ENCODE data around the gene SUGCT. TPM values are rescaled to one million over a fixed set of nuclear protein-coding genes. Genes with fewer than 3 reads are reported as not detected.

Gene SUGCT
- total RNA-seq, 1 experiment from 2014 or later: 5.4 TPM

GRCh38 chr7:40219917-40220316 is 85.1 kb downstream of the SUGCT start:
- no peak overlapping the region for H3K18ac ChIP-seq (ENCODE audit: insufficient read length, low read depth, low read length)
- H3K79me2 ChIP-seq (ENCODE audit: insufficient read depth, low read length): no peaks in the 10 kb centered on the region
- H3K23me2 ChIP-seq (ENCODE audit: insufficient read length, low read depth, low read length, poor library complexity, severe bottlenecking): no peaks in the 10 kb centered on the region
- Mint-ChIP-seq H3K27ac (no peak overlapping the region; a peak in 1 of 7 replicates), H3K36me3 (ENCODE audit: insufficient read depth in 1 of 3, low read depth in 3 of 3) (peaks cover 11 to 21% (median 13%) of the 10 kb centered on the region in 3 experiments), H3K27me3 (ENCODE audit: low read depth) (no peaks in the 10 kb centered on the region), H3K4me3 (no peak overlapping the region), H3K4me1 (no peaks in the 10 kb centered on the region), H3K9me3 (peaks cover 0 to 2% of the 10 kb centered on the region in 2 experiments; a peak in 2 of 5 replicates)
- H2AFZ ChIP-seq (ENCODE audit: low read length): no peak overlapping the region
- H3K27me3 ChIP-seq (ENCODE audit: insufficient read depth, low read length): no peaks in the 10 kb centered on the region
- no peak overlapping the region for H2BK12ac ChIP-seq (ENCODE audit: insufficient read length, low read depth, low read length)
- no peak overlapping the region for H3K4me2 ChIP-seq (ENCODE audit: insufficient read depth, insufficient read length, low read length)
- no peak for TF ChIP-seq CTCF (conservative IDR thresholded peaks at IDR 0.05)
- no peak overlapping the region for H4K91ac ChIP-seq (ENCODE audit: insufficient read length, low read depth, low read length)
- H4K20me1 ChIP-seq (ENCODE audit: control insufficient read depth, insufficient read depth, insufficient read length): no peaks in the 10 kb centered on the region
- H2BK20ac ChIP-seq (ENCODE audit: low read depth, low read length, poor library complexity, severe bottlenecking): no peak overlapping the region
- H3K4me1 ChIP-seq (ENCODE audit: insufficient read depth, low read length): no peaks in the 10 kb centered on the region
- no peak overlapping the region for H3K56ac ChIP-seq (ENCODE audit: insufficient read length, low read depth, low read length)
- H3K23ac ChIP-seq (ENCODE audit: insufficient read length, low read depth, low read length): no peak overlapping the region
- no peak overlapping the region for H4K8ac ChIP-seq (replicated peaks; ENCODE audit: insufficient read length, low read depth, low read length)
- H2AK5ac ChIP-seq (ENCODE audit: insufficient read length, low read length): no peak overlapping the region
- no peak overlapping the region for H3T11ph ChIP-seq (ENCODE audit: low read length)
- no peak overlapping the region for H3K9ac ChIP-seq (ENCODE audit: extremely low read depth, insufficient read length, low read length)
- H3K4ac ChIP-seq (ENCODE audit: low read depth, low read length): no peak overlapping the region
- H2BK120ac ChIP-seq (ENCODE audit: low read depth, low read length, poor library complexity, severe bottlenecking): no peak overlapping the region
- no peak overlapping the region for H2BK5ac ChIP-seq (ENCODE audit: insufficient read length, low read length)
- DNase-seq: no peak
- no peaks in the 10 kb centered on the region for H3K79me1 ChIP-seq (ENCODE audit: insufficient read depth, low read depth, low read length, poor library complexity, severe bottlenecking)
- no peak overlapping the region for H3K14ac ChIP-seq (ENCODE audit: insufficient read depth, low read length)
- no peaks in the 10 kb centered on the region for H3K9me3 ChIP-seq (ENCODE audit: control insufficient read depth, low read depth, low read length)
- no peak overlapping the region for H3K27ac ChIP-seq (ENCODE audit: insufficient read length, low read depth, low read length)
- WGBS (ENCODE audit: extremely low coverage, insufficient read length, low lambda C conversion rate): no CpG with 5 or more reads among the region's 2 CpGs
- no peak overlapping the region for H2BK15ac ChIP-seq (ENCODE audit: low read depth, low read length)
- H4K5ac ChIP-seq (ENCODE audit: insufficient read length, low read depth, low read length): no peak overlapping the region
